B cell (primary cell): Measurements from ENCODE around the gene TSPAN32. TPM values are rescaled to one million over a fixed set of nuclear protein-coding genes. Genes with fewer than 3 reads are reported as not detected.

ENCODE experiments used
- ATAC-seq: fragments of 200-7000 bp; cut with Tn5 transposase; one replicate; pipeline ENCODE4 v1.10.0; 2021; ENCODE audit warnings: low read depth, mild to moderate bottlenecking, moderate number of reproducible peaks, moderate library complexity
- CTCF ChIA-PET: fragments of 350-600 bp; sonication (Branson Sonifier 250); formaldehyde crosslinking; loops from one replicate; lab custom pipeline; 2021; ENCODE audit warnings: antibody characterized with exemption, inconsistent platforms; lab: Charles Lee
- POLR2A ChIA-PET: fragments of 350-600 bp; sonication (Branson Sonifier 250); formaldehyde crosslinking; loops from one replicate; lab custom pipeline; 2021; ENCODE audit warnings: antibody characterized with exemption; lab: Charles Lee
- DNase-seq: peaks from one replicate; pipeline ENCODE4 v3.0.0; 2013
- H2AFZ ChIP-seq: 2 replicates; pipeline ENCODE4 v1.6.1; 2012; ENCODE audit warnings: mild to moderate bottlenecking, low read depth, low read length; ENCODE audit not compliant: insufficient read depth, poor library complexity, severe bottlenecking
- H3K27ac ChIP-seq, 2 donors: 1 replicate in 1 of 2; 2 replicates in 1 of 2; pipeline ENCODE4 v1.5.1; 2012 to 2013; ENCODE audit warnings: low read length in 2 of 2, mild to moderate bottlenecking in 2 of 2, moderate library complexity in 1 of 2
- H3K27me3 ChIP-seq, 4 experiments: fragments of 200-600 bp in 1 of 4; sonication (generic) in 1 of 4; replicated peaks in 1 of 4; 1 replicate in 2 of 4; 2 replicates in 2 of 4; pipeline versions ENCODE4 v1.6.1 to v1.7.0; 2013 to 2016; ENCODE audit warnings: low read length in 3 of 4, mild to moderate bottlenecking in 2 of 4, mixed read lengths in 1 of 4, moderate library complexity in 1 of 4; ENCODE audit not compliant: insufficient read depth in 4 of 4, control insufficient read depth in 3 of 4; ENCODE audit errors: control extremely low read depth in 1 of 4
- H3K36me3 ChIP-seq, 2 experiments: replicated peaks in 1 of 2; 1 replicate in 1 of 2; 2 replicates in 1 of 2; pipeline versions ENCODE4 v1.6.1 to v1.7.1; 2013; ENCODE audit warnings: low read length in 1 of 2; ENCODE audit not compliant: insufficient read depth in 2 of 2, control insufficient read depth in 1 of 2; ENCODE audit errors: control extremely low read depth in 1 of 2, extremely low read depth in 1 of 2
- H3K4me1 ChIP-seq, 2 donors: fragments of 200-600 bp in 1 of 2; sonication (generic) in 1 of 2; 1 replicate in 1 of 2; 2 replicates in 1 of 2; pipeline versions ENCODE4 v1.5.1 to v1.6.1; 2013 to 2017; ENCODE audit warnings: low read length in 2 of 2; ENCODE audit not compliant: control insufficient read depth in 2 of 2, insufficient read depth in 2 of 2
- H3K4me2 ChIP-seq: replicated peaks from 2 replicates; pipeline ENCODE3; 2012; ENCODE audit warnings: mild to moderate bottlenecking, low read depth, low read length; ENCODE audit not compliant: poor library complexity, severe bottlenecking
- H3K4me3 ChIP-seq, 5 experiments: fragments of 200-600 bp in 1 of 5; sonication (generic) in 1 of 5; 1 replicate in 3 of 5; 2 replicates in 2 of 5; pipeline versions ENCODE4 v1.5.1 to v1.7.0; 2011 to 2016; ENCODE audit warnings: low read length in 4 of 5, mild to moderate bottlenecking in 4 of 5, low read depth in 2 of 5, control low read depth in 1 of 5, moderate library complexity in 1 of 5; ENCODE audit not compliant: insufficient read depth in 1 of 5; ENCODE audit errors: control extremely low read depth in 1 of 5, extremely low read depth in 1 of 5
- H3K79me2 ChIP-seq: fragments of 200-600 bp; sonication (generic); one replicate; pipeline ENCODE4 v1.6.0; 2016; ENCODE audit warnings: low read length; ENCODE audit not compliant: control insufficient read depth, insufficient read depth
- H3K9ac ChIP-seq: fragments of 200-600 bp; sonication (generic); 2 replicates; pipeline ENCODE4 v1.6.1; 2017; ENCODE audit warnings: mild to moderate bottlenecking, low read length, moderate library complexity
- H3K9me3 ChIP-seq, 3 donors: one replicate each; pipeline versions ENCODE4 v1.6.1 to v1.7.1; 2013; ENCODE audit warnings: low read length in 2 of 3; ENCODE audit not compliant: control insufficient read depth in 2 of 3, insufficient read depth in 1 of 3; ENCODE audit errors: control extremely low read depth in 1 of 3
- H4K20me1 ChIP-seq: 2 replicates; pipeline ENCODE4 v1.6.0; 2012; ENCODE audit warnings: mild to moderate bottlenecking, low read length; ENCODE audit not compliant: insufficient read depth, control insufficient read depth, poor library complexity, severe bottlenecking
- H3K27ac Mint-ChIP-seq: one replicate; pipeline ENCODE4 v1.8.0; 2021; ENCODE audit warnings: mixed read lengths
- H3K27me3 Mint-ChIP-seq: one replicate; pipeline ENCODE4 v1.8.0; 2021; ENCODE audit warnings: mixed read lengths
- H3K4me1 Mint-ChIP-seq: one replicate; pipeline ENCODE4 v1.8.0; 2021; ENCODE audit warnings: mixed read lengths
- H3K4me3 Mint-ChIP-seq: one replicate; pipeline ENCODE4 v1.8.0; 2021; ENCODE audit warnings: mixed read lengths
- H3K9me3 Mint-ChIP-seq: one replicate; pipeline ENCODE4 v1.8.0; 2022; ENCODE audit warnings: mixed read lengths; ENCODE audit not compliant: insufficient read depth
- EZH2 ChIP-seq: IDR thresholded peaks from 2 replicates; pipeline ENCODE4 v1.6.1; 2012; ENCODE audit warnings: borderline replicate concordance, low read depth, mild to moderate bottlenecking, moderate library complexity, low read length; ENCODE audit not compliant: insufficient read depth, poor library complexity, severe bottlenecking
- WGBS: methylation state at CpG from one replicate; pipeline ENCODE4 v1.1.5; 2013; ENCODE audit warnings: missing lambda C conversion rate; ENCODE audit not compliant: insufficient coverage; 5-methylcytosine and 5-hydroxymethylcytosine counted together
- intact Hi-C: fragments of 100-400 bp; cut with micrococcal nuclease; formaldehyde crosslinking; loops from one replicate; pipeline ENCODE4 v1.10.0; 2022
- polyA plus RNA-seq: library from polyadenylated mRNA; depleted of rRNA; stranded (reverse); fragments of >200 nt; gene quantifications from 2 replicates; pipeline ENCODE4 v1.2.3, GENCODE V29; 2012
- total RNA-seq, 2 donors: library from RNA; stranded (reverse); fragments of 120-200 nt in 1 of 2; gene quantifications; 1 replicate in 1 of 2; 2 replicates in 1 of 2; pipeline versions ENCODE4 v1.2.3 to v1.2.4, GENCODE V29; 2013 to 2022
- TF ChIP-seq, protein P1 (sequence below): fragments of 200-600 bp; IDR thresholded peaks from one replicate; pipeline ENCODE4 v1.8.0; 2022; ENCODE audit warnings: antibody characterized with exemption, mild to moderate bottlenecking

TSPAN32 gene
- total and polyA plus RNA-seq, 2 donors (not counting 1 experiment from before 2014, with no cell fraction given), result 22.2 to 75.9 TPM

DNA sequence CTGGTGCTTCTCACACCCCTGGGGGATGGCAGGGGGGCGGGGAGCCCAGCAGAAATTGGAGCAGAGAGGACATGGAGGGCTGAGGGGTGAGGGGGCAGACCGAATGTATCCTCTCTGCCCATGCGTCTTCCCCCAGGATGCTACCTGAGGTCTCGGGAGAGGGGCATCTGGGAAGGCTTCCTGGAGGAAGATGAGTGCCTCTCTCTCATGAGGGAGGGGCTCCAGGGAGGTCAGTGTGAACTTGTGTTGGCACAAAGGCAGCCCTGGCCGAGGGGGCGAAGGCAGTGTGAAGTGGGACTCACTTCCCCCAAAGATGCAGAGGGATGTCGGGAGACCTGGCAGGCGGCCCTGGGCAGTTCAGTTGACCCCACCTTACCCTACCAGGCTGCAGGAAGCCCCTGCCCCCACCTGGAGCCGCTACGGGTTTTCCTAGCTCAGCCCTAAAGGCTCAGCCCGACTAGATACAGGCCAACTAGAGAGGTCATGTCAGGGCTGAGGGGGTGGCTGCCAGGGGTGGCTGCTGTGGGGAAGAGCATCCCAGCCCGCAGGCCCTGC lies 41.8 kb upstream of the TSPAN32 start:
- Histone ChIP-seq H3K4me3 (no peak overlapping the region), H3K9me3 (no peaks in the 10 kb centered on the region), H3K9ac (no peak overlapping the region), H3K36me3 (no peaks in the 10 kb centered on the region), H2AFZ (no peak overlapping the region), H4K20me1 (no peaks in the 10 kb centered on the region), H3K79me2 (no peaks in the 10 kb centered on the region), H3K4me2 (no peak overlapping the region), H3K27me3 (no peaks in the 10 kb centered on the region), H3K27ac (no peak overlapping the region), H3K4me1 (no peaks in the 10 kb centered on the region)
- intact Hi-C loops, result no loop called here
- CTCF ChIA-PET, result no interaction called here
- POLR2A ChIA-PET, result no interaction called here
- 88% methylated on average over 10 of the region's 12 CpGs for WGBS
- Mint-ChIP-seq H3K9me3 (no peaks in the 10 kb centered on the region), H3K27me3 (no peaks in the 10 kb centered on the region), H3K4me1 (peaks cover 2% of the 10 kb centered on the region), H3K27ac (no peak overlapping the region), H3K4me3 (no peak overlapping the region)
- ATAC-seq, result no peak
- no peak for DNase-seq
- TF ChIP-seq, protein P1, sequence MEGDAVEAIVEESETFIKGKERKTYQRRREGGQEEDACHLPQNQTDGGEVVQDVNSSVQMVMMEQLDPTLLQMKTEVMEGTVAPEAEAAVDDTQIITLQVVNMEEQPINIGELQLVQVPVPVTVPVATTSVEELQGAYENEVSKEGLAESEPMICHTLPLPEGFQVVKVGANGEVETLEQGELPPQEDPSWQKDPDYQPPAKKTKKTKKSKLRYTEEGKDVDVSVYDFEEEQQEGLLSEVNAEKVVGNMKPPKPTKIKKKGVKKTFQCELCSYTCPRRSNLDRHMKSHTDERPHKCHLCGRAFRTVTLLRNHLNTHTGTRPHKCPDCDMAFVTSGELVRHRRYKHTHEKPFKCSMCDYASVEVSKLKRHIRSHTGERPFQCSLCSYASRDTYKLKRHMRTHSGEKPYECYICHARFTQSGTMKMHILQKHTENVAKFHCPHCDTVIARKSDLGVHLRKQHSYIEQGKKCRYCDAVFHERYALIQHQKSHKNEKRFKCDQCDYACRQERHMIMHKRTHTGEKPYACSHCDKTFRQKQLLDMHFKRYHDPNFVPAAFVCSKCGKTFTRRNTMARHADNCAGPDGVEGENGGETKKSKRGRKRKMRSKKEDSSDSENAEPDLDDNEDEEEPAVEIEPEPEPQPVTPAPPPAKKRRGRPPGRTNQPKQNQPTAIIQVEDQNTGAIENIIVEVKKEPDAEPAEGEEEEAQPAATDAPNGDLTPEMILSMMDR, result no peak
- no peak for TF ChIP-seq EZH2

GRCh38 chr11:2260491-2261364 lies 41.1 kb upstream of the TSPAN32 start:
- DNase-seq (no peak), ATAC-seq (no peak)
- Histone ChIP-seq H3K4me2 (no peak overlapping the region), H3K4me1 (peaks cover 7% of the 10 kb centered on the region in 2 donors), H4K20me1 (no peaks in the 10 kb centered on the region), H3K9me3 (no peaks in the 10 kb centered on the region), H3K36me3 (no peaks in the 10 kb centered on the region), H3K27me3 (no peaks in the 10 kb centered on the region), H3K79me2 (no peaks in the 10 kb centered on the region), H3K4me3 (no peak overlapping the region), H2AFZ (no peak overlapping the region), H3K27ac (no peak overlapping the region), H3K9ac (no peak overlapping the region)
- 91% methylated on average over 24 of the region's 26 CpGs for WGBS
- peaks cover 8% of the 10 kb centered on the region for H3K4me1 Mint-ChIP-seq
- H3K4me3 Mint-ChIP-seq, result no peak overlapping the region
- intact Hi-C loops, result no loop called here
- no peak overlapping the region for H3K27ac Mint-ChIP-seq
- ChIA-PET CTCF (interaction anchor here (1.1 kb wide), 1 partner anchor 45 kb away, joined by 3 read pairs; no protein-coding TSS in a partner anchor), POLR2A (interaction anchor here (0.6 kb wide), 1 partner anchor 45 kb away, joined by 5 read pairs; no protein-coding TSS in a partner anchor)
- H3K27me3 Mint-ChIP-seq, result no peaks in the 10 kb centered on the region
- H3K9me3 Mint-ChIP-seq, result no peaks in the 10 kb centered on the region
- TF ChIP-seq, protein P1, result no peak
- TF ChIP-seq EZH2, result no peak
